WI38 (cell line): ENCODE results near the gene GTF2A1L.
"Not testable (repeated sequence)": the region's sequence is repeated elsewhere in the genome, so short reads cannot be mapped to it uniquely, and the experiment has no call there.

Source experiments
- H3K4me3 ChIP-seq: 2 replicates; pipeline ENCODE4 v1.5.1; 2011; ENCODE audit warnings: low read depth, mild to moderate bottlenecking, control low read depth, low read length
- CTCF ChIP-seq: IDR thresholded peaks from 2 replicates; pipeline ENCODE4 v1.5.1; 2012; ENCODE audit warnings: low read depth, mild to moderate bottlenecking, control low read depth, low read length

Gene GTF2A1L

GRCh38 chr2:48607307-48608014 is 10.2 kb upstream of the GTF2A1L start:
- no peak overlapping the region for H3K4me3 ChIP-seq
- TF ChIP-seq CTCF: no peak

GRCh38 chr2:48613211-48613610 is 4.4 kb upstream of the GTF2A1L start:
- no peak for TF ChIP-seq CTCF
- H3K4me3 ChIP-seq: no peak overlapping the region

GRCh38 chr2:48614581-48614980 is 3.1 kb upstream of the GTF2A1L start:
- not testable (repeated sequence) for H3K4me3 ChIP-seq

- H3K4me3 ChIP-seq: no peak overlapping the region
- TF ChIP-seq CTCF: no peak
Observed at GRCh38 chr2:48619526-48619925, 1.9 kb downstream of the GTF2A1L start.

- no peak overlapping the region for H3K4me3 ChIP-seq
- no peak for TF ChIP-seq CTCF
Observed at GRCh38 chr2:48620604-48621003, 2.9 kb downstream of the GTF2A1L start.

- H3K4me3 ChIP-seq: not testable (repeated sequence)
Observed at GRCh38 chr2:48622691-48623090, 5.0 kb downstream of the GTF2A1L start.

GRCh38 chr2:48624696-48625095 is 7.0 kb downstream of the GTF2A1L start:
- H3K4me3 ChIP-seq: no peak overlapping the region
- no peak for TF ChIP-seq CTCF

- no peak overlapping the region for H3K4me3 ChIP-seq
- TF ChIP-seq CTCF: no peak
Observed at GRCh38 chr2:48626047-48626446, 8.4 kb downstream of the GTF2A1L start.
